ENCODE data around the gene SLC28A2. TPM values are rescaled to one million over a fixed set of nuclear protein-coding genes. Genes with fewer than 3 reads are reported as not detected.
A peak's percentile ranks its signal among the peaks of the same experiment; 100 is the strongest.
"Not testable (repeated sequence)": the region's sequence is repeated elsewhere in the genome, so short reads cannot be mapped to it uniquely, and the experiment has no call there.

Gene SLC28A2
- polyA plus RNA-seq: not detected

- peaks cover 2% of the 10 kb centered on the region for H3K27me3 Mint-ChIP-seq
- peaks cover 0 to 2% (median 0%) of the 10 kb centered on the region in 3 donors for H3K4me1 Mint-ChIP-seq
- H3K36me3 Mint-ChIP-seq: no peaks in the 10 kb centered on the region
- H3K4me3 Mint-ChIP-seq: no peak within 1 kb of the TSS
- no peak within 1 kb of the TSS for H3K27ac Mint-ChIP-seq
- peaks cover 4 to 6% (median 5%) of the 10 kb centered on the region in 3 donors for H3K9me3 Mint-ChIP-seq
Measured at GRCh38 chr15:45251888-45252287, at the start of gene SLC28A2. Gene SLC28A2 (plus strand): TSS chr15:45252234. CDS start chr15:45253216, 982 bp downstream.

GRCh38 chr15:45203182-45203581 is 48.9 kb upstream of the SLC28A2 start:
- Mint-ChIP-seq H3K9me3 (peaks cover 0 to 2% (median 0%) of the 10 kb centered on the region in 3 donors), H3K27me3 (peaks cover 14% of the 10 kb centered on the region), H3K27ac (peak overlapping the region in 2 of 3 donors; percentile 42 to 43), H3K36me3 (no peaks in the 10 kb centered on the region), H3K4me3 (peak overlapping the region in 2 of 4 donors; percentile 10 to 43), H3K4me1 (peaks cover 5 to 12% (median 8%) of the 10 kb centered on the region in 3 donors)

GRCh38 chr15:45205192-45205591 is 46.8 kb upstream of the SLC28A2 start:
- H3K36me3 Mint-ChIP-seq: no peaks in the 10 kb centered on the region
- H3K4me1 Mint-ChIP-seq: peaks cover 0 to 2% (median 0%) of the 10 kb centered on the region in 3 donors
- peaks cover 16% of the 10 kb centered on the region for H3K27me3 Mint-ChIP-seq
- H3K27ac Mint-ChIP-seq: peak overlapping the region in 1 of 3 donors; percentile 29
- peak overlapping the region in 1 of 4 donors; percentile 15 for H3K4me3 Mint-ChIP-seq
- no peaks in the 10 kb centered on the region for H3K9me3 Mint-ChIP-seq

- no peaks in the 10 kb centered on the region for H3K4me1 Mint-ChIP-seq
- no peak overlapping the region for H3K4me3 Mint-ChIP-seq
- H3K9me3 Mint-ChIP-seq: peaks cover 0 to 3% (median 1%) of the 10 kb centered on the region in 3 donors
- peaks cover 7% of the 10 kb centered on the region for H3K27me3 Mint-ChIP-seq
- no peak overlapping the region for H3K27ac Mint-ChIP-seq
- H3K36me3 Mint-ChIP-seq: no peaks in the 10 kb centered on the region
Measured at GRCh38 chr15:45212493-45212892, 39.5 kb upstream of the SLC28A2 start.

GRCh38 chr15:45221053-45221599 is 30.9 kb upstream of the SLC28A2 start:
- H3K36me3 Mint-ChIP-seq: peaks cover 2% of the 10 kb centered on the region
- H3K27ac Mint-ChIP-seq: no peak overlapping the region
- peaks cover 4% of the 10 kb centered on the region for H3K27me3 Mint-ChIP-seq
- H3K4me3 Mint-ChIP-seq: no peak overlapping the region
- no peaks in the 10 kb centered on the region for H3K4me1 Mint-ChIP-seq
- peaks cover 0 to 2% (median 0%) of the 10 kb centered on the region in 3 donors for H3K9me3 Mint-ChIP-seq

- no peak overlapping the region for H3K4me3 Mint-ChIP-seq
- peaks cover 2% of the 10 kb centered on the region for H3K36me3 Mint-ChIP-seq
- no peaks in the 10 kb centered on the region for H3K4me1 Mint-ChIP-seq
- no peak overlapping the region for H3K27ac Mint-ChIP-seq
- H3K9me3 Mint-ChIP-seq: peaks cover 0 to 2% (median 0%) of the 10 kb centered on the region in 3 donors
- H3K27me3 Mint-ChIP-seq: peaks cover 4% of the 10 kb centered on the region
Measured at GRCh38 chr15:45221967-45222366, 30.1 kb upstream of the SLC28A2 start.

GRCh38 chr15:45224621-45225217 is 27.3 kb upstream of the SLC28A2 start:
- H3K36me3 Mint-ChIP-seq: peaks cover 2% of the 10 kb centered on the region
- H3K27me3 Mint-ChIP-seq: peaks cover 6% of the 10 kb centered on the region
- no peak overlapping the region for H3K27ac Mint-ChIP-seq
- no peaks in the 10 kb centered on the region for H3K4me1 Mint-ChIP-seq
- peaks cover 0 to 5% (median 0%) of the 10 kb centered on the region in 3 donors for H3K9me3 Mint-ChIP-seq
- no peak overlapping the region for H3K4me3 Mint-ChIP-seq

- Mint-ChIP-seq H3K4me3 (no peak overlapping the region), H3K27me3 (peaks cover 6% of the 10 kb centered on the region)
Measured at GRCh38 chr15:45225506-45226273, 26.3 kb upstream of the SLC28A2 start.

GRCh38 chr15:45228931-45229330 is 23.1 kb upstream of the SLC28A2 start:
- Mint-ChIP-seq H3K4me1 (no peaks in the 10 kb centered on the region), H3K36me3 (peaks cover 6% of the 10 kb centered on the region), H3K9me3 (peaks cover 3 to 9% (median 7%) of the 10 kb centered on the region in 3 donors), H3K27me3 (peaks cover 8% of the 10 kb centered on the region), H3K27ac (no peak overlapping the region), H3K4me3 (peak overlapping the region in 1 of 4 donors; percentile 36)

More at GRCh38 chr15:45225506-45226273, 26.3 kb upstream of the SLC28A2 start:
- H3K36me3 Mint-ChIP-seq: peaks cover 2% of the 10 kb centered on the region
- peak overlapping the region in 1 of 3 donors; percentile 7 for H3K27ac Mint-ChIP-seq
- peaks cover 0 to 5% (median 0%) of the 10 kb centered on the region in 3 donors for H3K9me3 Mint-ChIP-seq
- no peaks in the 10 kb centered on the region for H3K4me1 Mint-ChIP-seq

GRCh38 chr15:45230245-45230965 is 21.6 kb upstream of the SLC28A2 start:
- Mint-ChIP-seq H3K36me3 (peaks cover 6% of the 10 kb centered on the region), H3K27ac (no peak overlapping the region), H3K4me3 (no peak overlapping the region), H3K4me1 (no peaks in the 10 kb centered on the region), H3K9me3 (peaks cover 3 to 18% (median 13%) of the 10 kb centered on the region in 3 donors), H3K27me3 (peaks cover 8% of the 10 kb centered on the region)

- peaks cover 8% of the 10 kb centered on the region for H3K27me3 Mint-ChIP-seq
- H3K36me3 Mint-ChIP-seq: peaks cover 6% of the 10 kb centered on the region
- H3K9me3 Mint-ChIP-seq: peaks cover 3 to 22% (median 18%) of the 10 kb centered on the region in 3 donors
- no peaks in the 10 kb centered on the region for H3K4me1 Mint-ChIP-seq
- no peak overlapping the region for H3K4me3 Mint-ChIP-seq
- H3K27ac Mint-ChIP-seq: no peak overlapping the region
Measured at GRCh38 chr15:45231132-45231531, 20.9 kb upstream of the SLC28A2 start.

- Mint-ChIP-seq H3K36me3 (peaks cover 10% of the 10 kb centered on the region), H3K4me1 (no peaks in the 10 kb centered on the region), H3K9me3 (peaks cover 7 to 27% (median 25%) of the 10 kb centered on the region in 3 donors), H3K27me3 (peaks cover 11% of the 10 kb centered on the region), H3K4me3 (no peak overlapping the region), H3K27ac (no peak overlapping the region)
Measured at GRCh38 chr15:45231864-45232562, 20.0 kb upstream of the SLC28A2 start.

GRCh38 chr15:45234562-45235235 is 17.3 kb upstream of the SLC28A2 start:
- Mint-ChIP-seq H3K27me3 (peaks cover 11% of the 10 kb centered on the region), H3K9me3 (peaks cover 16 to 47% (median 30%) of the 10 kb centered on the region in 3 donors), H3K4me3 (no peak overlapping the region), H3K27ac (no peak overlapping the region), H3K36me3 (peaks cover 10% of the 10 kb centered on the region), H3K4me1 (no peaks in the 10 kb centered on the region)

- not testable (repeated sequence) for H3K4me3 Mint-ChIP-seq, H3K36me3 Mint-ChIP-seq, H3K27ac Mint-ChIP-seq, H3K27me3 Mint-ChIP-seq, H3K4me1 Mint-ChIP-seq
- peaks cover 24 to 55% (median 38%) of the 10 kb centered on the region in 3 donors for H3K9me3 Mint-ChIP-seq
Measured at GRCh38 chr15:45236806-45237205, 15.2 kb upstream of the SLC28A2 start.

Measured in IgD-negative memory B cell (primary cell).